Kidney (tissue), 14 donors: ENCODE data around the gene PLOD1. TPM values are rescaled to one million over a fixed set of nuclear protein-coding genes. Genes with fewer than 3 reads are reported as not detected.

Experiments used
- DNase-seq, 5 donors: peaks; one replicate each; pipeline ENCODE4 v3.0.0-alpha.2; 2013 to 2020
- FAIRE-seq: peaks from 2 replicates; lab custom pipeline; 2012; peaks lifted over from hg19 to GRCh38; lab: Jason Lieb, UNC
- H3K27ac ChIP-seq, 2 donors: one replicate each; pipeline ENCODE4 v1.7.0; 2013; ENCODE audit warnings: low read depth in 2 of 2, low read length in 2 of 2, inconsistent platforms in 1 of 2
- H3K27me3 ChIP-seq: one replicate; pipeline ENCODE4 v1.7.1; 2013; ENCODE audit warnings: low read length, inconsistent platforms; ENCODE audit not compliant: control insufficient read depth, insufficient read depth
- H3K36me3 ChIP-seq, 3 donors: one replicate each; pipeline versions ENCODE4 v1.7.0 to v1.7.1; 2013; ENCODE audit warnings: low read length in 3 of 3, control low read depth in 1 of 3, inconsistent platforms in 1 of 3; ENCODE audit not compliant: insufficient read depth in 3 of 3, control insufficient read depth in 2 of 3
- H3K4me1 ChIP-seq, 3 donors: one replicate each; pipeline versions ENCODE4 v1.7.0 to v1.7.1; 2013; ENCODE audit warnings: low read length in 3 of 3, inconsistent platforms in 1 of 3, low read depth in 1 of 3; ENCODE audit not compliant: control insufficient read depth in 2 of 3, insufficient read depth in 2 of 3
- H3K4me3 ChIP-seq, 3 donors: one replicate each; pipeline versions ENCODE4 v1.7.0 to v1.8.1; 2013; ENCODE audit warnings: low read length in 3 of 3, control low read depth in 1 of 3, inconsistent platforms in 1 of 3
- H3K9ac ChIP-seq, 3 donors: one replicate each; pipeline versions ENCODE4 v1.7.0 to v1.7.1; 2013; ENCODE audit warnings: low read length in 3 of 3, control low read depth in 1 of 3, inconsistent platforms in 1 of 3
- H3K9me3 ChIP-seq, 3 donors: one replicate each; pipeline versions ENCODE4 v1.7.0 to v1.7.1; 2013; ENCODE audit warnings: low read length in 3 of 3, control low read depth in 1 of 3, inconsistent platforms in 1 of 3; ENCODE audit not compliant: control insufficient read depth in 2 of 3, insufficient read depth in 1 of 3
- CTCF ChIP-seq: IDR thresholded peaks from 3 replicates; pipeline ENCODE4 v1.5.1; 2012; ENCODE audit warnings: mild to moderate bottlenecking, moderate library complexity, borderline replicate concordance; ENCODE audit not compliant: insufficient read depth; ENCODE audit errors: extremely low read depth
- intact Hi-C: fragments of 100-400 bp; cut with DNase I; formaldehyde crosslinking; loops from one replicate; pipeline ENCODE4 v1.11.1; 2022
- polyA plus RNA-seq: library from polyadenylated mRNA; stranded (reverse); fragments of 350-450 nt; fragmentation: Illumina TruSeq; extraction: RNeasy Lipid Tissue Mini Kit (QIAGEN cat#74804); gene quantifications from one replicate; pipeline ENCODE4 v1.2.3, GENCODE V29; 2014; ENCODE audit warnings: low read depth, low replicate concordance; ENCODE audit not compliant: insufficient read depth
- total RNA-seq: library from RNA; stranded (reverse); fragmentation: NEBNext Ultra II Directional; extraction: Animal tissue kit (Norgen Biotek cat#: 25700); gene quantifications from one replicate; pipeline ENCODE4 v1.2.1, GENCODE V29; 2021
- donor health status: control.
- donor health status: control.
- donor health status: control.
- donor health status: control.
- donor health status: control.
- donor health status: DM: yes; HTN: yes; CAD: no.
- donor health status: Normal renal cell carcinoma (clear cell type).

PLOD1 gene
- total and polyA plus RNA-seq, 2 donors from 2014 or later, result 58.8 to 103 TPM

DNA sequence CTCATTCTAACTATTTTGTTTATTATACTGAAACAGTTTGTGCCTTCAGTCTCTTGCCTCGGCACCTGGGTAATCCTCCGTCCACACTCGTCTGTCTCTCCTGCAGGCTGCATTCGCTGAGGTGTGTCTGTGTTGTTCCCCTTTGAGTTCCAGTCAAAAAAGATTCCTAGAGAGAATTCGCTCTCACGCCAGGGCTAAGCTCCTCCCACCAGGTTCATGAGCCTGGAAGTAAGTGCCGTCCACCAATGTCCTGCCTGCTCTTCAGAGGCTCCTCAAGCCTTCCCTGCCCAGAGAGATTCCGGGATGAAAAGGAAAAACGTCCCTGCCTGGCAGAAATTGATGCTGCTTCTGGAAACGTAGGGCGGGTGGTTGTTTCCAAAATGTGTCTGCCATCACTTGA lies 21.2 kb upstream of the PLOD1 start:
- no peak overlapping the region for H3K27ac ChIP-seq
- H3K9me3 ChIP-seq, result no peaks in the 10 kb centered on the region
- intact Hi-C loops, result no loop called here
- no peak overlapping the region for H3K4me3 ChIP-seq
- TF ChIP-seq CTCF, result no peak
- H3K36me3 ChIP-seq, result no peaks in the 10 kb centered on the region
- DNase-seq, result peak in 3 of 5 donors; percentile 49 to 69 (median 53)
- H3K27me3 ChIP-seq, result no peaks in the 10 kb centered on the region
- FAIRE-seq, result no peak
- peaks cover 0 to 3% (median 0%) of the 10 kb centered on the region in 3 donors for H3K4me1 ChIP-seq
- H3K9ac ChIP-seq, result no peak overlapping the region

GRCh38 chr1:11914024-11914423 lies 20.5 kb upstream of the PLOD1 start:
- intact Hi-C loops, result no loop called here
- no peak for DNase-seq
- H3K9ac ChIP-seq, result no peak overlapping the region
- no peak for FAIRE-seq
- no peaks in the 10 kb centered on the region for H3K27me3 ChIP-seq
- no peak for TF ChIP-seq CTCF
- H3K27ac ChIP-seq, result no peak overlapping the region
- H3K4me3 ChIP-seq, result no peak overlapping the region
- no peaks in the 10 kb centered on the region for H3K9me3 ChIP-seq
- H3K4me1 ChIP-seq, result peaks cover 0 to 3% (median 0%) of the 10 kb centered on the region in 3 donors
- H3K36me3 ChIP-seq, result no peaks in the 10 kb centered on the region

- H3K4me3 ChIP-seq, result no peak overlapping the region
- intact Hi-C loops, result no loop called here
- TF ChIP-seq CTCF, result no peak
- H3K9me3 ChIP-seq, result no peaks in the 10 kb centered on the region
- DNase-seq (no peak), FAIRE-seq (no peak)
- H3K27me3 ChIP-seq, result no peaks in the 10 kb centered on the region
- no peak overlapping the region for H3K9ac ChIP-seq
- peaks cover 0 to 23% (median 7%) of the 10 kb centered on the region in 3 donors for H3K36me3 ChIP-seq
- H3K27ac ChIP-seq, result no peak overlapping the region
- peaks cover 0 to 9% (median 8%) of the 10 kb centered on the region in 3 donors for H3K4me1 ChIP-seq
Measured at GRCh38 chr1:11918799-11919519, 15.6 kb upstream of the PLOD1 start.
